Neuronal stem cell (in vitro differentiated cells): Measurements from ENCODE around the gene NAGPA.
A peak's percentile ranks its signal among the peaks of the same experiment; 100 is the strongest.

Experiments used
- DNase-seq: peaks from one replicate; pipeline ENCODE4 v3.0.0-alpha.2; 2013; ENCODE audit warnings: low spot score
- H2AFZ ChIP-seq: one replicate; pipeline ENCODE4 v1.6.1; 2013; ENCODE audit warnings: mild to moderate bottlenecking, low read length, inconsistent platforms
- H2AK5ac ChIP-seq: 2 replicates; pipeline ENCODE4 v1.6.1; 2013; ENCODE audit warnings: low read depth, mild to moderate bottlenecking, inconsistent platforms, low read length, moderate library complexity, mixed read lengths
- H2BK120ac ChIP-seq: 2 replicates; pipeline ENCODE4 v1.6.1; 2013; ENCODE audit warnings: low read depth, mild to moderate bottlenecking, inconsistent platforms, low read length, moderate library complexity, mixed read lengths
- H2BK12ac ChIP-seq: one replicate; pipeline ENCODE4 v1.6.1; 2013; ENCODE audit warnings: low read length, inconsistent platforms
- H2BK15ac ChIP-seq: 2 replicates; pipeline ENCODE4 v1.6.1; 2013; ENCODE audit warnings: mild to moderate bottlenecking, low read length, inconsistent platforms, mixed read lengths
- H2BK5ac ChIP-seq: one replicate; pipeline ENCODE4 v1.6.1; 2013; ENCODE audit warnings: inconsistent platforms, mild to moderate bottlenecking, low read length, moderate library complexity
- H3K14ac ChIP-seq: one replicate; pipeline ENCODE4 v1.6.1; 2013; ENCODE audit warnings: low read length, inconsistent platforms
- H3K18ac ChIP-seq: 2 replicates; pipeline ENCODE4 v1.6.1; 2013; ENCODE audit warnings: low read length, inconsistent platforms
- H3K23ac ChIP-seq: 2 replicates; pipeline ENCODE4 v1.6.1; 2013; ENCODE audit warnings: low read depth, mild to moderate bottlenecking, mixed read lengths, low read length, inconsistent platforms; ENCODE audit not compliant: poor library complexity
- H3K27ac ChIP-seq: replicated peaks from 3 replicates; pipeline ENCODE4 v1.5.1; 2013; ENCODE audit warnings: low read length, inconsistent platforms
- H3K27me3 ChIP-seq, 3 experiments: 2 replicates each; pipeline ENCODE4 v1.6.1; 2013; ENCODE audit warnings: low read length in 3 of 3, mild to moderate bottlenecking in 2 of 3, inconsistent platforms in 1 of 3, low read depth in 1 of 3, mixed read lengths in 1 of 3, moderate library complexity in 1 of 3; ENCODE audit not compliant: control insufficient read depth in 3 of 3, insufficient read depth in 3 of 3
- H3K36me3 ChIP-seq, 2 donors: replicated peaks in 1 of 2; 2 replicates each; pipeline ENCODE4 v1.6.1; 2013; ENCODE audit warnings: low read length in 2 of 2; ENCODE audit not compliant: control insufficient read depth in 2 of 2, insufficient read depth in 2 of 2
- H3K4ac ChIP-seq: 2 replicates; pipeline ENCODE4 v1.6.1; 2013; ENCODE audit warnings: inconsistent platforms, mild to moderate bottlenecking, low read length, moderate library complexity
- H3K4me1 ChIP-seq, 2 donors: 1 replicate in 1 of 2; 2 replicates in 1 of 2; pipeline ENCODE4 v1.6.1; 2013; ENCODE audit warnings: low read length in 2 of 2, low read depth in 1 of 2; ENCODE audit not compliant: control insufficient read depth in 2 of 2, insufficient read depth in 1 of 2
- H3K4me2 ChIP-seq: one replicate; pipeline ENCODE4 v1.6.1; 2013; ENCODE audit warnings: mild to moderate bottlenecking, low read length, inconsistent platforms; ENCODE audit not compliant: insufficient read depth, poor library complexity, severe bottlenecking
- H3K4me3 ChIP-seq, 2 donors: 2 replicates each; pipeline ENCODE4 v1.5.1; 2013; ENCODE audit warnings: low read length in 2 of 2, mild to moderate bottlenecking in 2 of 2, inconsistent platforms in 1 of 2, moderate library complexity in 1 of 2
- H3K79me1 ChIP-seq: one replicate; pipeline ENCODE4 v1.6.1; 2013; ENCODE audit warnings: low read depth, mild to moderate bottlenecking, inconsistent platforms, low read length, moderate library complexity
- H3K9ac ChIP-seq: one replicate; pipeline ENCODE4 v1.6.1; 2013; ENCODE audit warnings: mild to moderate bottlenecking, low read depth, low read length, inconsistent platforms; ENCODE audit not compliant: poor library complexity
- H3K9me3 ChIP-seq, 2 donors: replicated peaks in 1 of 2; 2 replicates each; pipeline versions ENCODE3 to v1.6.1; 2013; ENCODE audit warnings: low read length in 2 of 2, mild to moderate bottlenecking in 2 of 2, inconsistent platforms in 1 of 2, low read depth in 1 of 2, mixed read lengths in 1 of 2, moderate library complexity in 1 of 2; ENCODE audit not compliant: control insufficient read depth in 2 of 2, insufficient read depth in 1 of 2
- H4K8ac ChIP-seq: one replicate; pipeline ENCODE4 v1.6.1; 2013; ENCODE audit warnings: low read depth, mild to moderate bottlenecking, inconsistent platforms, low read length, moderate library complexity
- H4K91ac ChIP-seq: one replicate; pipeline ENCODE4 v1.6.1; 2013; ENCODE audit warnings: low read length, low read depth, mild to moderate bottlenecking, inconsistent platforms; ENCODE audit not compliant: poor library complexity
- WGBS, 2 donors: extraction: QIAGEN DNeasy Blood & Tissue Kit; methylation state at CpG; one replicate each; pipeline ENCODE4 v1.1.7; 2013; ENCODE audit warnings: missing lambda C conversion rate in 2 of 2, mixed read lengths in 1 of 2; ENCODE audit not compliant: insufficient read length in 2 of 2, insufficient replicate concordance in 1 of 2; ENCODE audit errors: extremely low coverage in 2 of 2; 5-methylcytosine and 5-hydroxymethylcytosine counted together

Gene NAGPA

GRCh38 chr16:4979164-4979563 is 54.6 kb downstream of the NAGPA start:
- Histone ChIP-seq H3K27me3 (peaks cover 0 to 23% (median 0%) of the 10 kb centered on the region in 3 experiments), H3K4me2 (no peak overlapping the region), H3K27ac (no peak overlapping the region), H4K8ac (no peak overlapping the region), H3K4me1 (no peaks in the 10 kb centered on the region), H2AK5ac (no peak overlapping the region), H2AFZ (no peak overlapping the region), H2BK5ac (no peak overlapping the region), H2BK12ac (no peak overlapping the region), H2BK120ac (no peak overlapping the region), H3K14ac (no peak overlapping the region), H2BK15ac (no peak overlapping the region), H3K23ac (no peak overlapping the region), H3K79me1 (no peaks in the 10 kb centered on the region), H4K91ac (no peak overlapping the region), H3K4me3 (no peak overlapping the region), H3K4ac (no peak overlapping the region), H3K36me3 (no peaks in the 10 kb centered on the region), H3K18ac (no peak overlapping the region), H3K9me3 (peaks cover 0 to 5% of the 10 kb centered on the region in 2 donors), H3K9ac (no peak overlapping the region)
- no peak for DNase-seq
- WGBS, 2 donors, result no CpG with 5 or more reads among the region's 7 CpGs

GRCh38 chr16:4976611-4977145 is 57.1 kb downstream of the NAGPA start:
- no peak overlapping the region for H3K4me2 ChIP-seq

GRCh38 chr16:4976079-4976478 is 57.7 kb downstream of the NAGPA start:
- no peak overlapping the region for H3K4me3 ChIP-seq
- no peak overlapping the region for H3K18ac ChIP-seq
- H2AK5ac ChIP-seq, result no peak overlapping the region
- H4K91ac ChIP-seq, result no peak overlapping the region
- H3K79me1 ChIP-seq, result no peaks in the 10 kb centered on the region
- no peak overlapping the region for H4K8ac ChIP-seq
- H3K4ac ChIP-seq, result no peak overlapping the region
- no peak overlapping the region for H3K23ac ChIP-seq
- H3K9me3 ChIP-seq, result peaks cover 0 to 5% of the 10 kb centered on the region in 2 donors
- no peak overlapping the region for H2BK120ac ChIP-seq
- H3K27me3 ChIP-seq, result peaks cover 0 to 12% (median 0%) of the 10 kb centered on the region in 3 experiments
- H3K9ac ChIP-seq, result no peak overlapping the region
- no peak overlapping the region for H2BK12ac ChIP-seq
- no peak overlapping the region for H3K4me2 ChIP-seq
- no CpG with 5 or more reads among the region's 2 CpGs for WGBS, 2 donors
- no peaks in the 10 kb centered on the region for H3K36me3 ChIP-seq
- no peak overlapping the region for H2AFZ ChIP-seq
- DNase-seq, result no peak
- H3K27ac ChIP-seq, result no peak overlapping the region
- H2BK15ac ChIP-seq, result no peak overlapping the region
- H2BK5ac ChIP-seq, result no peak overlapping the region
- no peak overlapping the region for H3K14ac ChIP-seq
- peaks cover 8 to 12% of the 10 kb centered on the region in 2 donors for H3K4me1 ChIP-seq

More at GRCh38 chr16:4976611-4977145, 57.1 kb downstream of the NAGPA start:
- WGBS, 2 donors, result no CpG with 5 or more reads among the region's 5 CpGs
- peak overlapping the region; percentile 77 for H2BK15ac ChIP-seq
- H3K9me3 ChIP-seq, result peaks cover 0 to 5% of the 10 kb centered on the region in 2 donors
- H3K4ac ChIP-seq, result no peak overlapping the region
- no peak overlapping the region for H3K9ac ChIP-seq
- H2BK5ac ChIP-seq, result no peak overlapping the region
- no peak overlapping the region for H3K14ac ChIP-seq
- peaks cover 8 to 12% of the 10 kb centered on the region in 2 donors for H3K4me1 ChIP-seq
- no peak overlapping the region for H2AK5ac ChIP-seq
- no peak overlapping the region for H3K18ac ChIP-seq
- H2AFZ ChIP-seq, result peak overlapping the region; percentile 22
- H3K79me1 ChIP-seq, result no peaks in the 10 kb centered on the region
- H2BK12ac ChIP-seq, result no peak overlapping the region
- H2BK120ac ChIP-seq, result no peak overlapping the region
- H4K8ac ChIP-seq, result no peak overlapping the region
- peaks cover 0 to 15% (median 0%) of the 10 kb centered on the region in 3 experiments for H3K27me3 ChIP-seq
- no peak overlapping the region for H3K27ac ChIP-seq
- no peak overlapping the region for H3K4me3 ChIP-seq
- H3K36me3 ChIP-seq, result no peaks in the 10 kb centered on the region
- H4K91ac ChIP-seq, result no peak overlapping the region
- H3K23ac ChIP-seq, result no peak overlapping the region
- no peak for DNase-seq
